HG03575 (cell line): ENCODE data around the gene C8A.

ENCODE experiments used
- ATAC-seq: cut with Tn5 transposase; IDR thresholded peaks from one replicate; pipeline ENCODE4 v1.9.1; 2021; ENCODE audit not compliant: unreplicated experiment, insufficient number of reproducible peaks, low FRiP score; ENCODE audit errors: extremely low read depth

C8A gene

DNA sequence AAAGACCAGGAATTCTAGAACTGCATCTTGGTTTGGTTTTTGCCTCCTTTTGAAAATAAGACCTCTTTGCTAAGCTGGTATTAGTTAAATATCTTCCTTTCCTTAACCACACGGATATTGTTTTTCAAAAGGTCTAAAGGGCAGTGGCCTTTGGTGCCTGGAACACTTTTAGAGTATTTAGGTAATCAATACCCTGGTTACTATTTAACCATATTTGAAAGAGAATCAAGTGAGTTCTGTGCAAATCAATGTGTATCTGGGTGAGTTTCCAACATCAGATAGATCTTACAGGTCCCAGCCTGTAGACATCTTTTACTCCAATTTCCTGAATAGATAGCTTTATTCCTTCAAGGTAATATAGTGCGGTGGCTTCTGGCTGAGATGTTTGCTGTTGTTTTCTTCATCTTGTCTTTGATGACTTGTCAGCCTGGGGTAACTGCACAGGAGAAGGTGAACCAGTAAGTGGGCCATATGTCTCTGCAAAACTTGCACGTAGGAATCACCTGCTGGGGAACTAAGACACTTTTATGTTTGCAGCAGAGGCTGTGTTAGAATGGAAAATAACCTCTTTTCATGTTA lies at the start of gene C8A:
TSS of gene C8A (plus strand) at position 277 of the 579 bp plus-strand sequence. CDS start at position 382, 105 bp downstream.
- no peak for ATAC-seq

DNA sequence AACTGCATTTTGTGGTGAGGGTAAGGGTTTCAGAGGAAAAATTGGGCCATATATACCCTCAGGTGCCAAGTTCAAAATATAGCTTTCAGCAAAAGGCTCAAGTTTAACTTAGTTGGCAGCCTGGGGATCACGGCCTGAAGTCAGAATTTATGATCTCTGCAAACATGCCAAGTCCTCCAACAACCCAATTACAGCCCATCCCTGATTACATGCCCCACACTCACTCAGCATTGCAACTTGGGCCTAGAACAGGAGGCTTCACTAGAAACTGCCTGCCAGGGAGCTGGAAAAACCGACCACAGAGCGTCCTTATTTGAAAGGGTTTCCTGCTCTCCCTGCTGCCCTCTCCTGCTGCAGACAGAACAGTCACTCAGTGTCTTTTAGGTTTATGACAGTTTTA lies 47.8 kb upstream of the C8A start:
- ATAC-seq = no peak

DNA sequence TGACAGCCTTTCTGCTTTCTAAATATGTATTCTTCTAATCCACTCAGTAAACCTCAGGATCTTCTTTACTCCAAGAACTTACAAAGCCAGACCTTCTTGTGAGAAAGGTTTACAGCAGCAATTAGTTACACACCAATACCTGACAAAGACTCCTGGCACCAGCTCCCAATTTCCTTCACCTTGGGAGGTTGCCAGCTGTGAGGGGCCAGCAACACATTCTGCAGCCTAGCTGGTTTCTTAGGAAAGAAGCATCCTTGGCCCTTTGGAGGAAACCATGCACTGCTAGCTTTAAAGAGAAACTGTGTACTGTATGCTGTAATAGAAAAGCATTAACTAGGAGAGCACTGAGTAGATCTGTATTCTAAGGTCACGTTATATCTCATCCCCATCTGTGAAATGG lies 46.2 kb upstream of the C8A start:
- no peak for ATAC-seq

DNA sequence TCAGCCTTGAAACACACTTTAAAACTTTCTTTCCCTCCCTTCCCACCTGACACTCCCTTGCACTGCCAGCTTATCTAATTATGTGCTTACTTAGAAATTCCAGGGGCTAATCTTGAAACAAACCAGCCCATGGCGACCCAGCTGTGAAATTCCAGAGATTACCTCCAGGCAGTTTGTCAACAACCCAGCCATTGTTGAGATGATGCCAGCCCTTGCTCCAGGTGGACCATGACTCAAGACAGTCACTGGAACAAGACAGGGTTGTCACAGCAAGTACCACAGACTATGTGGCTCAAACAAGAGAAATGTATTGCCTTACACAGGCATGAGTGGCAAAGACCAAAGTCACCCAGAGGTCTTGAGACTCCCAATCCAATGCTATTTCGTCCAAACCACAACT lies 43.3 kb upstream of the C8A start:
- no peak for ATAC-seq

DNA sequence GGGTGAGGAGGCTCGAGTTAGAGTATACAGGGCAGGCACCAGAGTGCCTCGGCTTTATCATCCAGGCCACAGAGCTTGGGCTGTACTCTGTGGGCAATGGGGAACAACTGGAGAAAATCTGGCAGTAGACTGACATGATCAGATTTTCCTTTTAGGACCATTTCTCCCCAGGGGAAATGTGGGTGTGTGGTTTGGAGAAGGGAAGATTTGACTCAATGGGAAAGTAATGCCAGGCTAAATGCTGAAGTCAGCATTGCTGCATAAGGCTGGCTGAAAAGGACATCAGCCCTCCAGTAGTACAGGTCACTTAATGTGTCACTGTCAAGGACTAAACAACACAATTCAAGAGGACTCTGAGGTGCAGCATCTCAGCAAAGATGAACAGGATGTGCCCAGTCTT lies 40.4 kb upstream of the C8A start:
- ATAC-seq = no peak

DNA sequence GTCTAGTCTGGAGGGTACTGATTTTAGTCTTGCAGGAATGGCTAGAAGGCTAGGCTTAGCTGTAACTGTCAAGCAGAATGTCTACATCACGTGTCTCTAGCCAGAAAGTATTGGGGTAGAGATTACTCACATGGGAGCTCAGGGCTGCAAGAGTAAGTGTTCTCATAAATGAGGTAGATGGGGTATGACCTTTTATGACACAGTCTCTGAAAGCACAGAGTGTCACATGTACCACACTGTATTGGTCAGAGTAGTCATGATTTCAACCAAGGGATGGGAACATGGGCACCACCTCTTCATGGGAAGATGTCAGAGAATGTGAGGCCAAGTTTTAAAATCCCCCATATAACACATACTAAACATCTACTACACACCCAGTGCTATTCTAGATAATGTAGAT lies 38.3 kb upstream of the C8A start:
- ATAC-seq = no peak

DNA sequence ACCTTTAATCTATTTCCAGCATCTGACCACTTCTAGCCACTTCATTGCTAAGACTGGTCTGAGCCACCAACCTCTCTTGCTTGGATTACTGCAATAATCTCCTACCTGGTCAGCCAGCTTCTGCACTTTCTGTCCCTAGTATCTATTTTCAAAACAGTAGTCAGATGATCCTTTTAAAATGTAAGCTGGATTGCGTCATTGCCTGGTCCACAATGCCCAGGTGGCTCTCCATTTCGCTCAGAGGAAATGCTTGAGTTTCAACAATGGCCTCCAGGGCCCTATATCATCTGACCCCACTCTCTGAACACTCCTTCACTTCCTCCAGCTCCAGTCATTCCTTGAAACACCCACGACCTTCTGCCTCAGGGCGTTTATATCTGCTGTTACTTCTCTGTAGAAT lies 37.7 kb upstream of the C8A start:
- ATAC-seq = no peak

DNA sequence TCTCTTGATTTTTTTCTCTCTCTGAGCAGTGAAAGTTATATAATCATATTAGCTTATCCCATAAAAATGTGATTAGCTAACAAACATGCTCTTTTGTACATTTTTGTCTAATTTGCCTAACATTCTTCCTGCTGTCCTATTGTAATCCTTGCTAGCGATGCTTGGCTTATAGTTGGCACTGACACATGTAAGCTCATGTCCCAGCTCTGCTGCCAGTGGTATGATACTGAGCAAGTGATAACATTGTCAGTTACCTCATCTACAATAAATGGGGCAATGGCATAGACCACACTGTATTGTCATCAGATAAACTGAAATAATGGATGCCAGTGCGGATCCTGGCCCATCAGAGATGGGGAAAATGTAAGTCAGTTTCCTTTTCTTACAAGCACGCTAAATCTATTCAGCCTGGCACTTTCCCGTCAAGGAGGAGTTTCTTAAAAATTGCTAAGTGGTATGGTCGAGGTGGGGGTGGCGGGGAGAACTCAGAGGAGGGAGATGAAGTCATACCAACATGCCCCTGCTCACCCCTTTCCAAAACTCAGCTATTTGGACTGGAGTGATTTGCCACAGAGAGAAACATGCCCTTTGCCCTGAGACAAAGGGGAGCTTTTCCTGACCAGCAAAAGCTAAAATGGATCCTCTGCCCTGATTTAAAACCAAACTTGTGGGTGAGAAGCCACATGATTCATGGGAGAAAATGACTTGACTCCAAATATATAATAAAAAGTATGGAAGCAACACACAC lies 36.7 kb upstream of the C8A start:
- ATAC-seq = no peak

DNA sequence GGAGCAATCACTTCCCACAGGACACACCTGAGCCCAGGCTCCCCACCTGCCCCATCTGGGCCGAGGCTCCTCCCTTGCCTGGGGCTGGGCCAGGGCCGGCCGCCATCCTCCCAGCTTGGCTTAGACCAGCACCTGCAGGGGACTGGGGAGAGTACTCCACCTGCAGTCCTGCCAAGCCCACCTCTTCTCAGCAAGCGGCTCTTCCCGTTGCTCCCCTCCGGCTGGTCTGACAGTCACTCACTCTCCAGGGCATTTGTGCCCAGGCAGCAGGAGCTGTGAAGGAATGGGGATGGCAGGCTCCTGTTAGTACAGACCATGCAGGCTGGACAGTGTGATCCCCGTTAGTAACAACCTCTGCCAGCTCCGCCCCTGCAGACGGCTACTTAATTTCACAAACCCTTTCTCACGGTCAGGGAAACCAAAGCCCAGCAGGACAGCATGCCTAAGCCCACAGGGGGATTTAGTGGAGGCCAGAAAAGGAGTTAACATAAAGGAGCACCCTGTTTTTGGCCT lies 35.2 kb upstream of the C8A start, which contains the start of gene FYB2:
TSS of gene FYB2 (minus strand) at position 18 of the 513 bp plus-strand sequence. CDS start 114 bp downstream, outside the sequence.
- ATAC-seq = no peak

DNA sequence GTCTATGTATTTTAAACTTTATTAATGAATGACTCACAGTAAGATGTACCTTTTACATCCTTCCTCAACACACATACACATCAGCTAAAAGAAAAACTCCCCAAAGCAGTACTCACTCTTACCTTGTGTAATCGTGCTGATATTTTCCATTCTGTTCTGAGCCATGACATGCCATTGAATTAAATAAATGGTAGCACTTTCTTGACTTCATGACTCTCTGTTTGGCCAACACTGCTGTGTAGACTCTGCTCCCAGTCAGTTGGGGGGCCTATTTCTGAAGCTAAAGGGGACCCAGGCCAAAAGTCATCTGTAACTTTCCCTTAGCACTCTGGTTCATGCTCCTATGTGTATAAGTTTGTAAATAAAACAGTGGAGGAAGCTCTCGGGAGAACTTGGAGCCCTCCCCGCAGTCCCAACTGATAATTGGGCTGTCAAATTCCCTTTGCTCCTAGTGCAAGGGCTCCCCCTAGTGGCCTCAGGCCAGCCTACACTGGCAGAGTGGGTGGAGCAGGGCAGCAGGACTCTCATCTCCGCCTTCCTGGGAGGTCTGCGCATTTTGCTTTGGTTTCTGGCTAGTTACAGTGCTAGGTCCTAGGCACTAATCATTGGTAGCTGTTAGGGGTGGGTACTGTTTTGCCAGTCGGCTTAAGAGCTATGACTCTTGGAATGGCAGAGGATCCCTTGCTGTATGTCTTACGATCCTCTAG lies 33.7 kb upstream of the C8A start:
- no peak for ATAC-seq

DNA sequence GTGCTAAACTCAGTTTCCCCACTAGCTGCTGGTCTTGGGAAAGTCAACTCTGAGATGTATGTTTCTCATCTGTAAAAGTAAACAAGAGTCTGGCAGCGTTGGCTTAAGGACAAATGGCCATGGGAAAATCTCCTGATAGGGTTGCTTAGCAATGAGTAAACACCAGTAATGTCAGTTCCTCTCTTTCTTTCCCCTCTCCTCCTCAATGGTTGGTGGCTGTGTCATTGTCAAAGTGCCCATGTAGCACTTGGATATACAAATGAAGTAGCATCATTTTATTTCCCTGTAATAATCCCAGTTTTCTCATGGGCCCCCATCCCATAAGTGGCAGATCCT lies 33.2 kb upstream of the C8A start:
- ATAC-seq = no peak

DNA sequence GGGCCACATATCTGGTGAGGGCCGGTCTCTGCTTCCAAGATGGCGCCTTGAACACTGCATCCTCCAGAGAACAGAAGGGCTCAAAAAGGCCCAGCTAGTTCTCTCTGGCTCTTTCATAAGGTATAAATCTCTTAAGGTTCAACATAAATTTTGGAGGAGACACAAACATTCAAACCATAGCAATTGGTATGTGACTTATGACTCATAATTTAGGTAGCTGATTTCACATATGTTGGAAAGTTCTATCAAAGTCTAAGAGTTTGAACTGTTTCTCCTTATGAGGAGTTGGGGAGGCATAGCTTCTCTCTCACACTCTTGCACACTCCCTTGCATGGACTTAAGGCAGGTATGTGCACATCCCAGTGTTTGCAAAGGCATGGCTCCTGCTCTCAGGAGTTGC lies 30.3 kb upstream of the C8A start:
- ATAC-seq = no peak

DNA sequence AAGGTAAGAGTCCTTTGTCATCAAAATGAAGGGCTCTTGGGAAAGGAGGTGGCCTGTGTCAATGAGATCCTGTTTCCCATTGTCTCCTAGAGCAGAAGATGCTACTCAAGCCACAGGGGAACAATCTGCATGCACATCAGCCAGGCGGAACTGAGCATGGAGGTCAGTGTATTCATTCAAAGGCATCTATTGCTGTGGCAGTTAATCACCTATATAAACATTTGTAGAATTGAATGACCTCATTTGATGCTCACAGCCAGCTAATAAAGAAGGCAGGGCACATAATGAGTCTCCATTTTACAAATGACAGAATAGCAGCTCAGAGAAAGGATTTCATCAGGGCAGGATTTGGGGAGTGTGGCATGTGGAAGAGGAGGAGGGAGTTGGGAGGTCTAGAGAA lies 29.7 kb upstream of the C8A start:
- ATAC-seq = no peak

DNA sequence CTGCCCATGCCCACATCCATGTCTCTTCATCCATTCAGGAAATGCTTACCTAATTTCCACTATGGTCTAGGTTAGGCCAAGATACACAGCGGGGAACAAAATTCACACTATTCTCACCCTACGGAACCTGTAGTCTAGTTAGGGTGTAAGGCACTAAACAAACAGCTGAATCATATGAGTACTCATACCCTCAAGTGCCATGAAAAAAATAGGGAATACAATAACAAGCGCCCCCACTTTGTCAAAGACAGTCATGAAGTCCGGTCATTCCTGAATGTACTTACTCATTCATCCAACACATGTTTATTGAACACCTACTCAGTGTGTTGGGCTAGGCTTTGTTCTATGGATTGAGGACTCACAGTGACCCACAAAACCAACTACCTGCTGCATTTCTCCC lies 29.2 kb upstream of the C8A start:
- no peak for ATAC-seq

DNA sequence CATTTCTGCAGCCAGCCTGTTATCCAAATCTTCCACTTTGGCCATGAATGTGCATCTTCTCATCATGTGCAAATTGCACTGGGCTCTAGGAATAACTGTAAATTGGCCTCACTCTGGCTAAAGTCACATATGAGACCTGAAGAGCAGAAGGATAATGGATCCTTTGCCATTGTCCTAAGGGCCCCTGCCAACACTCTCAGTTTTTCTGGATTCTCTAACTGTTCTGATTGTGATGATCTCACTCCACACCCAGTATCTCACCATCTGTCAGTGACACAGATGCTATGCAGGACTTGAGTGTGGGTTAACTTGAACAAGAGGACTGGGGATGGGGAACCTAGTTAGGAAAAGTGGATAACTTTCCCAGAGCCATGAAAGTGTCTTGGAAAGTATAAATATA lies 26.9 kb upstream of the C8A start:
- ATAC-seq = no peak

DNA sequence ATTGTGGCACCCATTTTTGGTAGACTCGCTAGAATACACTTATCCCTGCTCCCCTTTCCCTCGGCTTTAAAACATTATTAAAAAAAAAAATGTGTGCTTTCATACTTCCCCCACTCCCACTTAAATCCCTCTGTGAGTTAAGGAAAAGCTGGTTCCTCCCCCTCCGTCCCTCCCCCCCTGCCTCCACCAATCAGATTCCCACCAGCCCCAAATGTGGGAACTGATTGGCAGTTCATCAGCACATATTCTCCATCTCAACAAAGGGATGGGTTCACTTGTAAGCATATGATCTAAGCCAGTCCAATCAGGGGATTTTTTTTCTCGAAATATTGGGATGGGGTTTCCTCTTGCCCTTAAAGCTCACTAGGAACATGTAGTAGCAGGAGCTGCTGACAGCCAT lies 24.5 kb upstream of the C8A start:
- ATAC-seq = no peak

DNA sequence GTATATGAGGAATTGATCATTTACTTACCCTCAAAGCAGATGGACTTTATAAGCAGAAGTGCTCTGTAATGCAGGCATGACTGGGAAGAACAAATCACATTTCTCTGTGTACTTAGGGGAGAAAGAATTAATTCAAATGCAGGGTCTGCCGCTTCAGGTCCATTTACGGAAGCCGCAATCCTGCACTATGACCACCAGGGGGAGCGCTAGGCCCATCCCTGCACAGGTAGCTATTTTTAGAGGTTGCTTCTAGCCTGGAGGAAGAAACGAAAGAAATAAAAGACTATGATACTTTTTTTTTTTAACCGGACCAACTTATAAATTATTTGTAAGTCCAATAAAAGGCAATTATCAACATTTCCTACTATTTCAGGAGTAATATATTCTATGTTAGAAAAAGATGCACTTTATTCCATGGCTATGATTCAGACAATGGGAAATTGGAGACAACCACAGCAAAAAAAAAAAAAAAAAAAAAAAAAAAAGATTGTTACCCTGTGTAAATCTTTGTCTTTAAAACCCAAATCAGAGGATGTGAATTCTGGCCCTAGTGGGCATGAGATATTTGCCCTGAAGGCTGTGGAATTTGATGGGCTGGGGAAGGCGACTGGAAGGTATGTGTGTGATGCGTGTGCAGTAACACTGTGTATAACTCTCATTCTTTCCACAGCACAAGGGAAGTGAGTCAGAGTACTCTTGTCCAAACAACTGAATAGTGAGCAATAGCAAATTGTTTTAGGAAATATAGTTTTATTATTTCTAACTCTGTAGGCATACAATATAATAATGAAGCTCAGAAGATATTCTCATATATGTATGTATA lies 22.5 kb upstream of the C8A start:
- ATAC-seq = no peak

DNA sequence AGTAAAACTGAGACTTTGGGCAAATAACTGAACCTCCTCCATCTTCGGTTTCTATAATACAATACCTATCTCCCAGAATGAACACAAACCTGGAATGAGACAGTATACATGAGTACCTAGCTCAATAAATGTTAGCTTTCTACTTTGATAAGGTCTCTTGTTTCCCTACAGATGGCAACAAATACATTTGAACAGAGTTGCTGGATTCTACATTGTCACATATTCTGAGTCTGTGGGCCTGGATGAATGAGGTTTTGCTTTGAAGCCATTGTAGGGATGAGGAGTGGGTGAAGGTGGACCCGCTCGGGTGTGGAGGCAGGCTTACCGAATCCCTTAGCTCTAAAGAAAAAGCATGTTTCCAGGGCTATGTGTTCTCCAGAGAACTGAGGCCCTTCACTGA lies 21.5 kb upstream of the C8A start:
- ATAC-seq = no peak

DNA sequence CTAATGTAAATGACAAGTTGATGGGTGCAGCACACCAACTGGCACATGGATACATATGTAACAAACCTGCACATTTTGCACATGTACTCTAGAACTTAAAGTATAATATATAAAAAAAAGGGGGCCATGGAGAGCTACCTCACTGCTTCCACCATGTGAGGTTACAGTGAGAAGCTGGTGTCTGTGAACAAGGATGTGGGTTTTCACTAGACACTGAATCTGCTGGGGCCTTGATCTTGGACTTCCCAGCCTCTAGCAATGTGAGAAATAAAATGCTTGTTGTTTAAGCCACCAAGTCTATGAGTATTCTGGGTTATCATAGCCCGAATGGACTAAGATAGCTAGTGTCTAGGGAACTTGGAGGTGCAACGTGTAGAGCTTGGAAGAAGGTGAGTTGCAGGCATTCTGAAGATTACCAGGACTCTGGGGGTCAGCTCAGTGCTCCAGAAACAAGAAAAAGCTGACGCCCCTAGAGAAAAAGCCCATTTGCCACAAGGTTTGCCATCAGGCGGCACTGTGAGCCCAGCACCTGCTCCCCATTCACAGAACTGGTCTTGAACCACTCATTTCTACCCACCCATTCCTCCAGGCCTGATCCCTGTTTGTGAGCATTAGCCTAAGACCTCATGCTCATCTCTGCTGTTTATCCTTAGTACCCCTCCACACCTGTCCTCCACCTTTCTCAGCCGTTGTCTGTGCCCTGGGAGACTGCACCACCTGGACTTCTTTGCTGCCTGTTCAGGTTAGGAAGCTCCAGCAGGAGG lies 20.3 kb upstream of the C8A start:
- ATAC-seq = no peak
